Lung (tissue), 12 donors: ENCODE results near the gene CELF5. TPM values are rescaled to one million over a fixed set of nuclear protein-coding genes. Genes with fewer than 3 reads are reported as not detected.
"Not testable (repeated sequence)": the region's sequence is repeated elsewhere in the genome, so short reads cannot be mapped to it uniquely, and the experiment has no call there.

Source experiments
- ATAC-seq: fragments of 200-7000 bp; cut with Tn5 transposase; one replicate; pipeline ENCODE4 v1.9.1; 2020; ENCODE audit warnings: moderate number of reproducible peaks; ENCODE audit not compliant: insufficient read depth, low FRiP score
- DNase-seq, 3 donors: peaks; one replicate each; pipeline ENCODE4 v3.0.0-alpha.2; 2013 to 2017
- H3K27ac ChIP-seq, 2 donors: one replicate each; pipeline ENCODE4 v1.5.1; 2013; ENCODE audit warnings: mild to moderate bottlenecking in 2 of 2, moderate library complexity in 2 of 2, control low read depth in 1 of 2, inconsistent platforms in 1 of 2, low read depth in 1 of 2, low read length in 1 of 2
- H3K27me3 ChIP-seq, 3 donors: one replicate each; pipeline ENCODE4 v1.5.1; 2013; ENCODE audit warnings: low read length in 2 of 3; ENCODE audit not compliant: control insufficient read depth in 3 of 3, insufficient read depth in 3 of 3
- H3K36me3 ChIP-seq, 4 donors: one replicate each; pipeline ENCODE4 v1.5.1; 2013; ENCODE audit warnings: low read length in 4 of 4, mild to moderate bottlenecking in 1 of 4, moderate library complexity in 1 of 4; ENCODE audit not compliant: control insufficient read depth in 4 of 4, insufficient read depth in 4 of 4
- H3K4me1 ChIP-seq, 5 donors: one replicate each; pipeline ENCODE4 v1.5.1; 2013; ENCODE audit warnings: low read length in 5 of 5, mild to moderate bottlenecking in 2 of 5, moderate library complexity in 1 of 5; ENCODE audit not compliant: control insufficient read depth in 5 of 5, insufficient read depth in 5 of 5
- H3K4me3 ChIP-seq: one replicate; pipeline ENCODE4 v1.5.1; 2013; ENCODE audit warnings: mild to moderate bottlenecking, control low read depth, moderate library complexity
- H3K9ac ChIP-seq, 2 donors: one replicate each; pipeline ENCODE4 v1.5.1; 2013; ENCODE audit warnings: low read length in 2 of 2, control low read depth in 1 of 2; ENCODE audit not compliant: insufficient read depth in 1 of 2
- H3K9me3 ChIP-seq, 4 donors: one replicate each; pipeline ENCODE4 v1.5.1; 2013; ENCODE audit warnings: low read length in 3 of 4, mild to moderate bottlenecking in 1 of 4, moderate library complexity in 1 of 4; ENCODE audit not compliant: control insufficient read depth in 4 of 4, insufficient read depth in 3 of 4
- WGBS, 2 donors: extraction: QIAGEN DNeasy Blood & Tissue Kit; methylation state at CpG; one replicate each; pipeline ENCODE4 v1.1.7; 2013; 5-methylcytosine and 5-hydroxymethylcytosine counted together
- polyA plus RNA-seq, 2 donors: library from polyadenylated mRNA; stranded (reverse); fragments of 200-250 nt; gene quantifications; one replicate each; pipeline ENCODE4 v1.2.1, GENCODE V29; 2013
- total RNA-seq, 2 donors: library from RNA; depleted of rRNA in 1 of 2; stranded (reverse); fragments of >200 nt in 1 of 2; gene quantifications; one replicate each; pipeline ENCODE4 v1.2.1, GENCODE V29; 2014 to 2021
- TF ChIP-seq, protein P1 (sequence below): IDR thresholded peaks from 2 replicates; pipeline ENCODE4 v1.5.1; 2012; ENCODE audit warnings: mild to moderate bottlenecking; ENCODE audit errors: control extremely low read depth, extremely low read depth
- donor health status: control.
- donor health status: control.
- donor health status: Bipolar disorder and iron deficiency.
- donor health status: healthy.
- donor health status: DM: yes; HTN: yes; CAD: no.

Gene CELF5
- total and polyA plus RNA-seq, 4 donors: 0.08 to 0.14 (median 0.12) TPM; not detected in 1

GRCh38 chr19:3296446-3296845, 72.0 kb downstream of the CELF5 start:
- no peaks in the 10 kb centered on the region for H3K4me1 ChIP-seq
- DNase-seq: no peak
- no peak overlapping the region for H3K27ac ChIP-seq
- no peaks in the 10 kb centered on the region for H3K27me3 ChIP-seq
- H3K4me3 ChIP-seq: no peak overlapping the region
- H3K36me3 ChIP-seq: no peaks in the 10 kb centered on the region
- TF ChIP-seq, protein P1, sequence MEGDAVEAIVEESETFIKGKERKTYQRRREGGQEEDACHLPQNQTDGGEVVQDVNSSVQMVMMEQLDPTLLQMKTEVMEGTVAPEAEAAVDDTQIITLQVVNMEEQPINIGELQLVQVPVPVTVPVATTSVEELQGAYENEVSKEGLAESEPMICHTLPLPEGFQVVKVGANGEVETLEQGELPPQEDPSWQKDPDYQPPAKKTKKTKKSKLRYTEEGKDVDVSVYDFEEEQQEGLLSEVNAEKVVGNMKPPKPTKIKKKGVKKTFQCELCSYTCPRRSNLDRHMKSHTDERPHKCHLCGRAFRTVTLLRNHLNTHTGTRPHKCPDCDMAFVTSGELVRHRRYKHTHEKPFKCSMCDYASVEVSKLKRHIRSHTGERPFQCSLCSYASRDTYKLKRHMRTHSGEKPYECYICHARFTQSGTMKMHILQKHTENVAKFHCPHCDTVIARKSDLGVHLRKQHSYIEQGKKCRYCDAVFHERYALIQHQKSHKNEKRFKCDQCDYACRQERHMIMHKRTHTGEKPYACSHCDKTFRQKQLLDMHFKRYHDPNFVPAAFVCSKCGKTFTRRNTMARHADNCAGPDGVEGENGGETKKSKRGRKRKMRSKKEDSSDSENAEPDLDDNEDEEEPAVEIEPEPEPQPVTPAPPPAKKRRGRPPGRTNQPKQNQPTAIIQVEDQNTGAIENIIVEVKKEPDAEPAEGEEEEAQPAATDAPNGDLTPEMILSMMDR: no peak
- peaks cover 0 to 3% (median 1%) of the 10 kb centered on the region in 4 donors for H3K9me3 ChIP-seq
- WGBS, 2 donors: 87 to 91% methylated on average over 19 of the region's 19 CpGs
- ATAC-seq: no peak
- H3K9ac ChIP-seq: no peak overlapping the region

GRCh38 chr19:3298853-3299449, 74.5 kb downstream of the CELF5 start:
- WGBS, 2 donors: 84 to 87% methylated on average over 6 of the region's 6 CpGs
- no peak for DNase-seq
- H3K36me3 ChIP-seq: no peaks in the 10 kb centered on the region
- H3K27ac ChIP-seq: no peak overlapping the region
- no peak overlapping the region for H3K4me3 ChIP-seq
- H3K9ac ChIP-seq: no peak overlapping the region
- H3K27me3 ChIP-seq: no peaks in the 10 kb centered on the region
- TF ChIP-seq, protein P1: no peak
- H3K9me3 ChIP-seq: peaks cover 0 to 8% (median 3%) of the 10 kb centered on the region in 4 donors
- no peak for ATAC-seq
- H3K4me1 ChIP-seq: no peaks in the 10 kb centered on the region

DNA sequence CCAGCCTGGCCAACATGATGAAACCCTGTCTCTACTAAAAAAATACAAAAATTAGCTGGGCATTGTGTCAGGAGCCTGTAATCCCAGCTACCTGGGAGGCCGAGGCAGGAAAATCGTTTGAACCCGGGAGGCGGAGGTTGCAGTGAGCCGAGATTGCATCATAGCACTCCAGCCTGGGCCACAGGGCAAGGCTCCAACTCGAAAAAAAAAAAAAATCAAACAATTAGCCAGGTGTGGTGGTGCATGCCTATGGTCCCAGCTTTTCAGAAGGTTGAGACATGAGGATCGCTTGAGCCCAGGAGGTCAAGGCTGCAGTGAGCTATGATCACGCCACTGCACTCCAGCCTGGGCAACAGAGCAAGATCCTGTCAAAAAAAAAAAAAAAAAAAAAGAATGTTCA, 76.1 kb downstream of the CELF5 start:
- not testable (repeated sequence) for H3K4me3 ChIP-seq, H3K9ac ChIP-seq, ATAC-seq, H3K27ac ChIP-seq, H3K9me3 ChIP-seq, DNase-seq, H3K27me3 ChIP-seq, H3K4me1 ChIP-seq, H3K36me3 ChIP-seq
- WGBS, 2 donors: 47 to 54% methylated on average over 8 of the region's 8 CpGs

GRCh38 chr19:3302755-3303154, 78.3 kb downstream of the CELF5 start:
- Histone ChIP-seq H3K4me1 (no peaks in the 10 kb centered on the region), H3K36me3 (no peaks in the 10 kb centered on the region), H3K27ac (no peak overlapping the region), H3K9me3 (peaks cover 0 to 11% (median 3%) of the 10 kb centered on the region in 4 donors), H3K9ac (no peak overlapping the region), H3K27me3 (peaks cover 0 to 3% (median 0%) of the 10 kb centered on the region in 3 donors), H3K4me3 (no peak overlapping the region)
- DNase-seq (no peak), ATAC-seq (no peak)
- WGBS, 2 donors: 66 to 78% methylated on average over 3 of the region's 3 CpGs
- TF ChIP-seq, protein P1: no peak
